ENCODE data around the gene VGLL4. TPM values are rescaled to one million over a fixed set of nuclear protein-coding genes. Genes with fewer than 3 reads are reported as not detected.
A peak's percentile ranks its signal among the peaks of the same experiment; 100 is the strongest.

VGLL4 gene
- total RNA-seq, 1 experiment from 2014 or later, result 31.7 TPM

GRCh38 chr3:11570789-11571495, 72.8 kb downstream of the VGLL4 start:
- BruUV-seq (replicated peaks), result no TSS peak
- Mint-ChIP-seq H3K4me1 (ENCODE audit: insufficient read depth, unreplicated experiment) (peaks cover 27% of the 10 kb centered on the region), H3K27me3 (ENCODE audit: insufficient read depth, unreplicated experiment) (no peaks in the 10 kb centered on the region), H3K4me3 (ENCODE audit: unreplicated experiment) (peak overlapping the region; percentile 28), H3K9me3 (ENCODE audit: unreplicated experiment) (no peaks in the 10 kb centered on the region), H3K27ac (ENCODE audit: low read depth, unreplicated experiment) (peak overlapping the region; percentile 99), H3K36me3 (ENCODE audit: insufficient read depth, unreplicated experiment) (peaks cover 43% of the 10 kb centered on the region)
- no peak for TF ChIP-seq CTCF (IDR thresholded peaks at IDR 0.05; ENCODE audit: unreplicated experiment)
- ChIA-PET CTCF (interaction anchor here (0.6 to 2.1 kb wide), 2 partner anchors 10 to 29 kb away, joined by 3 to 5 read pairs; no protein-coding TSS in a partner anchor), POLR2A (interaction anchor here (0.9 to 3.7 kb wide), 3 partner anchors 11 to 29 kb away, joined by 3 to 18 read pairs (median 5); no protein-coding TSS in a partner anchor)
- peak; percentile 46 for DNase-seq (ENCODE audit: unreplicated experiment)
- intact Hi-C loops (cut with micrococcal nuclease), result no loop called here

DNA sequence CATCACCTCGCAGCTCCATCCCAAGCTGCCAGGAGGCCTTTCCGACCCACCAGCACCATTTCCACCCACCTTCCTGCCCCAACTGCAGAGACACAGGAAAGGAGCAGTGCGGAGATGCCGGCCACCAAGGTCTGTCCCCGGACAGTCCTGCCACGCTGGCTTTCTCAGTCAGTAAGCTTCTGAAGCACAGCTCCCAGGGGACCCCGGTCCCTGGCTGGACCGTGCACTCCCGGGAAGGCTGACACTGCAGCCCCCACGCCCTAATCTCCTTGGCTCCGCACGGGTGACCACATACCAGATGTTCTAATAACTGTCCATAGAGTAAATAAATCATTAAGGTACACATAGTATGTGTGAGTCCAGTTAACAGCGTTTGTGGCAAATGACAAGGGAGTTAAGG, 73.5 kb downstream of the VGLL4 start:
- DNase-seq (ENCODE audit: unreplicated experiment), result no peak
- no peak for TF ChIP-seq CTCF (IDR thresholded peaks at IDR 0.05; ENCODE audit: unreplicated experiment)
- peaks cover 38% of the 10 kb centered on the region for H3K36me3 Mint-ChIP-seq (ENCODE audit: insufficient read depth, unreplicated experiment)
- H3K4me1 Mint-ChIP-seq (ENCODE audit: insufficient read depth, unreplicated experiment), result peaks cover 27% of the 10 kb centered on the region
- H3K9me3 Mint-ChIP-seq (ENCODE audit: unreplicated experiment), result no peaks in the 10 kb centered on the region
- peak overlapping the region; percentile 28 for H3K4me3 Mint-ChIP-seq (ENCODE audit: unreplicated experiment)
- CTCF ChIA-PET, result interaction anchor here (0.7 to 2.4 kb wide), 3 partner anchors 14 to 81 kb away, joined by 3 to 6 read pairs (median 5); no protein-coding TSS in a partner anchor
- no TSS peak for BruUV-seq (replicated peaks)
- H3K27me3 Mint-ChIP-seq (ENCODE audit: insufficient read depth, unreplicated experiment), result no peaks in the 10 kb centered on the region
- POLR2A ChIA-PET, result interaction anchor here (0.9 to 3.7 kb wide), 4 partner anchors 12 to 181 kb away, joined by 3 to 18 read pairs (median 3); no protein-coding TSS in a partner anchor
- intact Hi-C loops (cut with micrococcal nuclease), result no loop called here
- H3K27ac Mint-ChIP-seq (ENCODE audit: low read depth, unreplicated experiment), result peak overlapping the region; percentile 99

- Mint-ChIP-seq H3K27ac (ENCODE audit: low read depth, unreplicated experiment) (peak overlapping the region; percentile 99), H3K4me3 (ENCODE audit: unreplicated experiment) (peak overlapping the region; percentile 76), H3K9me3 (ENCODE audit: unreplicated experiment) (no peaks in the 10 kb centered on the region), H3K27me3 (ENCODE audit: insufficient read depth, unreplicated experiment) (no peaks in the 10 kb centered on the region), H3K36me3 (ENCODE audit: insufficient read depth, unreplicated experiment) (peaks cover 35% of the 10 kb centered on the region), H3K4me1 (ENCODE audit: insufficient read depth, unreplicated experiment) (peaks cover 27% of the 10 kb centered on the region)
- TF ChIP-seq CTCF (IDR thresholded peaks at IDR 0.05; ENCODE audit: unreplicated experiment), result no peak
- POLR2A ChIA-PET, result interaction anchor here (0.6 to 3.7 kb wide), 7 partner anchors 12 to 560 kb away, joined by 3 to 18 read pairs (median 3); no protein-coding TSS in a partner anchor
- CTCF ChIA-PET, result interaction anchor here (0.6 to 2.4 kb wide), 4 partner anchors 75 to 234 kb away, joined by 3 to 6 read pairs (median 5); no protein-coding TSS in a partner anchor
- BruUV-seq (replicated peaks), result no TSS peak
- no peak for DNase-seq (ENCODE audit: unreplicated experiment)
- intact Hi-C loops (cut with micrococcal nuclease), result loop anchor here (2.0 kb wide), 2 partner anchors 14 to 150 kb away; no protein-coding TSS in a partner anchor
Measured at GRCh38 chr3:11569156-11569741, 74.5 kb downstream of the VGLL4 start.
